K562 (cell line): ENCODE results near the gene AIFM1. TPM values are rescaled to one million over a fixed set of nuclear protein-coding genes. Genes with fewer than 3 reads are reported as not detected.

Source experiments
- ATAC-seq: fragments of 200-7000 bp; cut with Tn5 transposase; 3 replicates; pipeline ENCODE4 v1.9.1; 2020; ENCODE audit warnings: moderate library complexity
- BruUV-seq: library from RNA; stranded (reverse); fragments of 400-500 nt; replicated peaks from 2 replicates; lab custom pipeline; 2021; lab: Mats Ljungman, UMichigan
- CTCF ChIA-PET: fragments of 300-600 bp; formaldehyde crosslinking; extraction: SDS; loops from one replicate; lab custom pipeline; 2021; ENCODE audit warnings: low intra/inter-chr PET ratio; lab: Yijun Ruan, JAX
- POLR2A ChIA-PET: fragments of 300-600, 350-650 bp; sonication (Branson Sonifier 250); formaldehyde crosslinking; extraction: SDS; loops from one replicate; lab custom pipeline; 2021; ENCODE audit warnings: antibody characterized with exemption, inconsistent platforms; lab: Yijun Ruan, JAX
- DNase-seq, 4 experiments: peaks; one replicate each; pipeline versions ENCODE4 v3.0.0 to v3.0.0-alpha.2; 2011 to 2018; ENCODE audit warnings: low spot score in 3 of 4, mixed read lengths in 3 of 4; ENCODE audit errors: extremely low read depth in 1 of 4
- FAIRE-seq: peaks from 2 replicates; lab custom pipeline; 2011; peaks lifted over from hg19 to GRCh38; lab: Jason Lieb, UNC
- H2AFZ ChIP-seq: 2 replicates; pipeline ENCODE4 v1.6.0; 2011; ENCODE audit warnings: low read depth, low read length, control low read depth, inconsistent platforms
- H3K27ac ChIP-seq: fragments of 200-600 bp; 3 replicates; pipeline ENCODE4 v1.8.0; 2011; ENCODE audit warnings: low read depth, mild to moderate bottlenecking, control low read depth, inconsistent platforms, low read length, moderate library complexity, mixed read lengths; ENCODE audit errors: extremely low read depth
- H3K27me3 ChIP-seq, 2 experiments: fragments of 300-600 bp in 1 of 2; 2 replicates in 1 of 2; 3 replicates in 1 of 2; pipeline versions ENCODE4 v1.6.0 to v1.8.0; 2011; ENCODE audit warnings: inconsistent platforms in 2 of 2, low read length in 2 of 2, mild to moderate bottlenecking in 1 of 2, mixed read lengths in 1 of 2, moderate library complexity in 1 of 2; ENCODE audit not compliant: control insufficient read depth in 2 of 2, insufficient read depth in 2 of 2
- H3K36me3 ChIP-seq: fragments of 300-600 bp; 3 replicates; pipeline ENCODE4 v1.8.0; 2011; ENCODE audit warnings: mild to moderate bottlenecking, low read length, inconsistent platforms; ENCODE audit not compliant: control insufficient read depth, insufficient read depth
- H3K4me1 ChIP-seq, 2 experiments: fragments of 200-600 bp in 1 of 2; replicated peaks in 1 of 2; 2 replicates in 1 of 2; 3 replicates in 1 of 2; pipeline versions ENCODE4 v1.5.1 to v1.8.0; 2011; ENCODE audit warnings: inconsistent platforms in 2 of 2, low read length in 2 of 2, mild to moderate bottlenecking in 1 of 2, mixed read lengths in 1 of 2, moderate library complexity in 1 of 2; ENCODE audit not compliant: control insufficient read depth in 2 of 2, insufficient read depth in 2 of 2
- H3K4me2 ChIP-seq: 2 replicates; pipeline ENCODE4 v1.6.1; 2011; ENCODE audit warnings: low read length, control low read depth, inconsistent platforms, mixed read lengths; ENCODE audit not compliant: insufficient read depth
- H3K4me3 ChIP-seq: fragments of 200-600 bp; sonication (generic), shearing (Covaris generic); 2 replicates; pipeline ENCODE4 v1.5.1; 2016; ENCODE audit warnings: control low read depth, inconsistent platforms
- H3K79me2 ChIP-seq: fragments of 200-600 bp; 3 replicates; pipeline ENCODE4 v1.8.0; 2011; ENCODE audit warnings: low read length, inconsistent platforms; ENCODE audit not compliant: control insufficient read depth, insufficient read depth
- H3K9ac ChIP-seq, 2 experiments: 2 replicates each; pipeline versions ENCODE4 v1.6.0 to v1.6.1; 2011; ENCODE audit warnings: low read depth in 2 of 2, low read length in 2 of 2, control low read depth in 1 of 2, inconsistent platforms in 1 of 2, mild to moderate bottlenecking in 1 of 2, mixed read lengths in 1 of 2; ENCODE audit not compliant: insufficient read depth in 1 of 2
- H3K9me1 ChIP-seq: one replicate; pipeline ENCODE4 v1.6.0; 2011; ENCODE audit warnings: inconsistent platforms, mild to moderate bottlenecking, low read length, moderate library complexity; ENCODE audit not compliant: control insufficient read depth, insufficient read depth
- H3K9me3 ChIP-seq: replicated peaks from 2 replicates; pipeline ENCODE4 v1.5.1; 2011; ENCODE audit warnings: low read depth, low read length, inconsistent platforms; ENCODE audit not compliant: control insufficient read depth, insufficient read depth
- H4K20me1 ChIP-seq: replicated peaks from 2 replicates; pipeline ENCODE4 v1.6.1; 2011; ENCODE audit warnings: low read length, inconsistent platforms, mixed read lengths; ENCODE audit not compliant: control insufficient read depth, insufficient read depth
- CBX8 ChIP-seq: fragments of 200-600 bp; sonication (generic); IDR thresholded peaks from 2 replicates; pipeline ENCODE4 v1.6.1; 2012; ENCODE audit warnings: borderline replicate concordance, mixed run types, low read depth, mild to moderate bottlenecking, moderate library complexity, mixed read lengths, low read length, control low read depth, inconsistent platforms; ENCODE audit not compliant: poor library complexity, severe bottlenecking; ENCODE audit errors: extremely low read depth
- CC2D1A ChIP-seq: fragments of 450-650 bp; IDR thresholded peaks from 2 replicates; pipeline ENCODE4 v1.6.1; 2017; ENCODE audit warnings: mild to moderate bottlenecking
- ELK1 ChIP-seq: sonication (generic); formaldehyde crosslinking; IDR thresholded peaks from 2 replicates; pipeline ENCODE4 v1.8.1; 2022; ENCODE audit warnings: missing genetic modification reagents
- HLTF ChIP-seq: fragments of 450-650 bp; IDR thresholded peaks from 2 replicates; pipeline ENCODE4 v1.6.1; 2016
- NEUROD1 ChIP-seq: fragments of 150-350 bp; IDR thresholded peaks from 2 replicates; pipeline ENCODE4 v1.6.1; 2014; ENCODE audit warnings: borderline replicate concordance, low read length, low read depth; ENCODE audit not compliant: partially characterized antibody
- POLR2B ChIP-seq: fragments of 450-650 bp; IDR thresholded peaks from 2 replicates; pipeline ENCODE4 v1.6.1; 2018; ENCODE audit warnings: low read depth; ENCODE audit not compliant: partially characterized antibody
- REST ChIP-seq, 2 experiments: fragments of 450-650 bp; formaldehyde crosslinking in 1 of 2; IDR thresholded peaks; 2 replicates each; pipeline versions ENCODE4 v1.4.0 to v1.6.1; 2014 to 2020; ENCODE audit warnings: mild to moderate bottlenecking in 2 of 2, borderline replicate concordance in 1 of 2, low read depth in 1 of 2
- SMC3 ChIP-seq: conservative IDR thresholded peaks from 2 replicates; pipeline ENCODE4 v1.6.1; 2011; ENCODE audit warnings: low read depth, low read length, improper control_type of control experiment; ENCODE audit not compliant: insufficient read depth
- SNRNP70 ChIP-seq: fragments of 200-400 bp; formaldehyde crosslinking; optimal IDR thresholded peaks from 2 replicates; pipeline ENCODE3; 2017; ENCODE audit warnings: low read depth, low read length
- TRIM24 ChIP-seq, 2 experiments: fragments of 450-650 bp; IDR thresholded peaks; 2 replicates each; pipeline ENCODE4 v1.6.1; 2016
- ZBTB34 ChIP-seq: fragments of 250-450 bp; sonication (Bioruptor Pico); IDR thresholded peaks from 2 replicates; pipeline ENCODE4 v1.8.0; 2021; ENCODE audit warnings: mild to moderate bottlenecking, moderate library complexity
- ZNF324 ChIP-seq: fragments of 250-450 bp; sonication (Bioruptor Pico); IDR thresholded peaks from 2 replicates; pipeline ENCODE4 v1.4.0; 2020; ENCODE audit warnings: mild to moderate bottlenecking
- WGBS: fragments of 100-300 bp; shearing (Covaris generic); methylation state at CpG from one replicate; pipeline ENCODE4 v1.1.6; 2016; ENCODE audit warnings: low coverage, mixed read lengths; ENCODE audit not compliant: insufficient coverage; ENCODE audit errors: missing lambda C conversion rate; 5-methylcytosine and 5-hydroxymethylcytosine counted together
- in situ Hi-C: fragments of 300-500 bp; cut with MboI; formaldehyde crosslinking; loops from 4 replicates; pipeline ENCODE4 v1.15.0; 2018; ENCODE audit warnings: inconsistent platforms, mixed read lengths
- intact Hi-C: fragments of 100-400 bp; cut with micrococcal nuclease; formaldehyde crosslinking; loops from 2 replicates; pipeline ENCODE4 v1.14.2; 2022
- polyA plus RNA-seq, 8 experiments: library from polyadenylated mRNA; depleted of rRNA in 4 of 8; stranded (reverse) in 5 of 8; unstranded in 3 of 8; fragments of >200 nt; fragmentation: Nextera tagmentation in 2 of 8; fragmentation: Illumina TruSeq in 1 of 8; extraction: Ambion mirVana in 2 of 8; extraction: Trizol in 1 of 8; gene quantifications; 2 replicates each; pipeline versions ENCODE4 v1.2.1 to v1.2.3, GENCODE V29; 2011 to 2014; ENCODE audit warnings: inconsistent platforms in 1 of 8, missing spikeins in 1 of 8
- total RNA-seq, 7 experiments: library from RNA; depleted of rRNA in 6 of 7; stranded (reverse); fragments of >200 nt in 6 of 7; fragmentation: Illumina TruSeq in 2 of 7; extraction: Trizol in 2 of 7; gene quantifications; 2 replicates each; pipeline versions ENCODE4 v1.2.1 to v1.2.3, GENCODE V29; 2011 to 2021; ENCODE audit warnings: low replicate concordance in 1 of 7

The AIFM1 gene
- total and polyA plus RNA-seq, 9 of the 15 experiments (the other 6 are each of a cell fraction or from before 2014, with no cell fraction given), result 51.0 to 117 (median 91.2) TPM

- Histone ChIP-seq H3K36me3 (peaks cover 72% of the 10 kb centered on the region), H3K9me1 (no peaks in the 10 kb centered on the region), H3K9ac (no peak overlapping the region), H3K4me2 (no peak overlapping the region), H3K27me3 (no peaks in the 10 kb centered on the region), H3K79me2 (no peaks in the 10 kb centered on the region), H3K4me1 (peaks cover 0 to 7% of the 10 kb centered on the region in 2 experiments; a peak in 3 of 5 replicates), H4K20me1 (no peaks in the 10 kb centered on the region), H2AFZ (no peak overlapping the region), H3K9me3 (no peaks in the 10 kb centered on the region), H3K27ac (no peak overlapping the region), H3K4me3 (no peak overlapping the region)
- POLR2A ChIA-PET, result interaction anchor here (1.0 kb wide), 1 partner anchor 10 kb away, joined by 5 read pairs; no protein-coding TSS in a partner anchor
- no peak for FAIRE-seq
- 68% methylated on average over 3 of the region's 3 CpGs for WGBS
- no TSS peak for BruUV-seq
- in situ Hi-C loops, result no loop called here
- no peak for DNase-seq
- CTCF ChIA-PET, result interaction anchor here (1.2 kb wide), 1 partner anchor 48 kb away, joined by 6 read pairs; no protein-coding TSS in a partner anchor
- peak; percentile 66; the same call in 2 of the 3 replicates for ATAC-seq
- intact Hi-C loops, result loop anchor here (1.0 kb wide), 1 partner anchor 48 kb away; no protein-coding TSS in a partner anchor
- TF ChIP-seq CBX8 (no peak), POLR2B (no peak), ELK1 (no peak), HLTF (no peak), SNRNP70 (no peak), SMC3 (no peak), ZBTB34 (CRISPR knock-in tag) (no peak), REST (IDR thresholded peaks at IDR 0.05; ENCODE audit: borderline replicate concordance) (peak; percentile 34; the same call in 1 of the 2 replicates), REST (CRISPR knock-in tag; IDR thresholded peaks at IDR 0.05; ENCODE audit: low read depth) (no peak), TRIM24 (IDR thresholded peaks at IDR 0.05) (no peak), NEUROD1 (no peak), ZNF324 (CRISPR knock-in tag) (no peak), CC2D1A (no peak)
These were observed 21.1 kb downstream of the AIFM1 start for GRCh38 chrX:130144509-130144908.
